Heart right ventricle (tissue), 16 donors: ENCODE data around the gene PRDM11. TPM values are rescaled to one million over a fixed set of nuclear protein-coding genes. Genes with fewer than 3 reads are reported as not detected.

Experiments used
- ATAC-seq, 8 donors: fragments of 200-7000 bp; cut with Tn5 transposase; one replicate each; pipeline ENCODE4 v1.9.1; 2020; ENCODE audit warnings: mild to moderate bottlenecking in 8 of 8, moderate library complexity in 8 of 8, moderate number of reproducible peaks in 1 of 8
- DNase-seq, 2 donors: peaks; one replicate each; pipeline ENCODE4 v3.0.0-alpha.2; 2020
- H3K27ac ChIP-seq, 10 donors: fragments of 200-600 bp; sonication (generic) in 2 of 10; one replicate each; pipeline versions ENCODE4 v1.5.0 to v1.8.0; 2020 to 2022; ENCODE audit warnings: mild to moderate bottlenecking in 3 of 10
- H3K27me3 ChIP-seq, 7 donors: fragments of 200-600 bp; one replicate each; pipeline ENCODE4 v1.8.0; 2021 to 2022; ENCODE audit warnings: mild to moderate bottlenecking in 2 of 7
- H3K36me3 ChIP-seq, 9 donors: fragments of 200-600 bp; sonication (generic) in 1 of 9; one replicate each; pipeline versions ENCODE4 v1.5.0 to v1.8.0; 2020 to 2022; ENCODE audit warnings: mild to moderate bottlenecking in 2 of 9
- H3K4me1 ChIP-seq, 9 donors: fragments of 200-600 bp; sonication (generic) in 1 of 9; one replicate each; pipeline versions ENCODE4 v1.5.0 to v1.8.0; 2020 to 2022; ENCODE audit warnings: mild to moderate bottlenecking in 4 of 9
- H3K4me3 ChIP-seq, 10 donors: fragments of 200-600 bp; sonication (generic) in 2 of 10; one replicate each; pipeline versions ENCODE4 v1.5.0 to v1.8.0; 2020 to 2022; ENCODE audit warnings: mild to moderate bottlenecking in 7 of 10, moderate library complexity in 2 of 10
- H3K9me3 ChIP-seq, 11 donors: fragments of 200-600 bp in 10 of 11; sonication (generic) in 2 of 11; one replicate each; pipeline versions ENCODE4 v1.5.0 to v1.8.0; 2013 to 2022; ENCODE audit warnings: mild to moderate bottlenecking in 2 of 11, control low read depth in 1 of 11, moderate library complexity in 1 of 11
- CTCF ChIP-seq, 9 donors: fragments of 200-600 bp; sonication (generic) in 2 of 9; IDR thresholded peaks; one replicate each; pipeline versions ENCODE4 v1.5.0 to v1.8.0; 2021 to 2022; ENCODE audit warnings: antibody characterized with exemption in 9 of 9, mild to moderate bottlenecking in 5 of 9, moderate library complexity in 1 of 9
- WGBS, 2 donors: extraction: QIAGEN DNeasy Blood & Tissue Kit; methylation state at CpG; one replicate each; pipeline ENCODE4 v1.1.7; 2013; ENCODE audit warnings: inconsistent platforms in 1 of 2; 5-methylcytosine and 5-hydroxymethylcytosine counted together
- intact Hi-C, 10 donors: fragments of 100-400 bp; cut with DNase I; formaldehyde crosslinking; loops; one replicate each; pipeline versions ENCODE4 v1.11.1 to v1.14.2; 2022
- polyA plus RNA-seq, 2 donors: library from polyadenylated mRNA; stranded (reverse); fragments of 200-250 nt; gene quantifications; one replicate each; pipeline ENCODE4 v1.2.3, GENCODE V29; 2013
- total RNA-seq, 10 donors: library from RNA; stranded (reverse); fragmentation: NEBNext Ultra II Directional in 3 of 10; extraction: Animal tissue kit (Norgen Biotek cat#: 25700) in 3 of 10; gene quantifications; one replicate each; pipeline versions ENCODE4 v1.2.1 to v1.2.4, GENCODE V29; 2021 to 2023
- donor health status: Arrhythmogenic right ventricular cardiomyopathy.
- donor health status: ischemic (EF 13 %, LVEDD 7.1; RV severe dilation, severe dysfunction).
- donor health status: healthy with polysubstance abuse.
- donor health status: DM: no; HTN: yes; CAD: no.
- donor health status: DM: no; HTN: no; CAD: no.
- donor health status: ischemic (EF 25% LVEDD 6.9; RV normal size, moderate dysfunction).
- donor health status: ischemic (EF 25% LVEDD 5.7; RV mildly dilated, moderate dysfunction).
- donor health status: healthy.
- donor health status: DM: yes; HTN: yes; CAD: no.
- donor health status: Ischemic cardiomyopathy.
- donor health status: ischemic (EF 35%, LVEDD 5.7; RV mildly dilated, moderate dysfunction).
- donor health status: nonischemic (EF 11% LVEDD 7.7; RV severe dilation, severe dysfunction).
- donor health status: DM: yes; HTN: yes; CAD: no.
- donor health status: PGD.
- donor health status: ischemic (EF 29% LVEDD 5.4; RV normal size, mild dysfunction).
- donor health status: nonischemic (EF 23%, LVEDD 6.1; RV moderate dilation, normal function).

Gene PRDM11
- total and polyA plus RNA-seq, 12 donors, result 4.6 to 22.0 (median 14.8) TPM

GRCh38 chr11:45145379-45146071, 914 bp upstream of the PRDM11 start:
- WGBS, 2 donors, result 12 to 17% methylated on average over 23 of the region's 23 CpGs
- H3K27ac ChIP-seq, result peak overlapping the region; percentile 94 to 100 (median 99)
- no peak for TF ChIP-seq CTCF (IDR thresholded peaks at IDR 0.05)
- DNase-seq, result peak in 1 of 2 donors; percentile 43
- H3K36me3 ChIP-seq, result no peaks in the 10 kb centered on the region
- H3K4me1 ChIP-seq, result peaks cover 6 to 36% (median 22%) of the 10 kb centered on the region in 9 donors
- intact Hi-C loops, result loop anchor here in 8 of 10 donors (2.0 to 5.0 kb wide), 3 partner anchors 35 to 67 kb away; no protein-coding TSS in a partner anchor
- H3K4me3 ChIP-seq, result peak overlapping the region; percentile 62 to 96 (median 78)
- ATAC-seq, result no peak
- peaks cover 0 to 16% (median 0%) of the 10 kb centered on the region in 7 donors for H3K27me3 ChIP-seq
- H3K9me3 ChIP-seq, result no peaks in the 10 kb centered on the region

- Histone ChIP-seq H3K27me3 (peaks cover 0 to 16% (median 0%) of the 10 kb centered on the region in 7 donors), H3K9me3 (no peaks in the 10 kb centered on the region), H3K4me3 (peak overlapping the region; percentile 49 to 96 (median 76)), H3K4me1 (peaks cover 6 to 39% (median 22%) of the 10 kb centered on the region in 9 donors), H3K27ac (peak overlapping the region; percentile 94 to 100 (median 99)), H3K36me3 (no peaks in the 10 kb centered on the region)
- peak; percentile 94 to 99 (median 98) for ATAC-seq
- WGBS, 2 donors, result 0% methylated on average over 69 to 87 of the region's 88 CpGs
- DNase-seq, result peak; percentile 94 to 96
- TF ChIP-seq CTCF (IDR thresholded peaks at IDR 0.05), result peak in 4 of 9 donors; percentile 8 to 48 (median 38)
- intact Hi-C loops, result loop anchor here in 8 of 10 donors (1.0 to 5.0 kb wide), 4 partner anchors 34 to 65 kb away; no protein-coding TSS in a partner anchor
Observed at GRCh38 chr11:45147017-45147728, 734 bp downstream of the PRDM11 start.

- intact Hi-C loops, result loop anchor here in 8 of 10 donors (1.0 to 5.0 kb wide), 4 partner anchors 33 to 64 kb away; no protein-coding TSS in a partner anchor
- 71 to 73% methylated on average over 12 of the region's 12 CpGs for WGBS, 2 donors
- no peak for ATAC-seq
Observed at GRCh38 chr11:45147891-45148675, 1.6 kb downstream of the PRDM11 start.

More at GRCh38 chr11:45147891-45148675, 1.6 kb downstream of the PRDM11 start:
- H3K36me3 ChIP-seq, result no peaks in the 10 kb centered on the region
- peak overlapping the region; percentile 49 to 96 (median 76) for H3K4me3 ChIP-seq
- no peak for TF ChIP-seq CTCF (IDR thresholded peaks at IDR 0.05)
- peak in 1 of 2 donors; percentile 2 for DNase-seq
- peak overlapping the region in 7 of 10 donors; percentile 99 to 100 (median 100) for H3K27ac ChIP-seq
- H3K9me3 ChIP-seq, result no peaks in the 10 kb centered on the region
- H3K4me1 ChIP-seq, result peaks cover 6 to 42% (median 22%) of the 10 kb centered on the region in 9 donors
- peaks cover 0 to 16% (median 0%) of the 10 kb centered on the region in 7 donors for H3K27me3 ChIP-seq
